GM12864 (cell line): ENCODE results near the gene MLH3.
A peak's percentile ranks its signal among the peaks of the same experiment; 100 is the strongest.
"Not testable (repeated sequence)": the region's sequence is repeated elsewhere in the genome, so short reads cannot be mapped to it uniquely, and the experiment has no call there.

Source experiments
- DNase-seq: peaks from one replicate; pipeline ENCODE4 v3.0.0-alpha.2; 2011; ENCODE audit warnings: low read depth
- H3K4me3 ChIP-seq: 2 replicates; pipeline ENCODE4 v1.5.1; 2011; ENCODE audit warnings: mild to moderate bottlenecking, low read depth, low read length, control low read depth
- TF ChIP-seq, protein P1 (sequence below): IDR thresholded peaks from 2 replicates; pipeline ENCODE4 v1.5.1; 2011; ENCODE audit warnings: low read depth, mild to moderate bottlenecking, moderate library complexity, low read length, control low read depth, inconsistent platforms; ENCODE audit errors: missing control alignments

The MLH3 gene

DNA sequence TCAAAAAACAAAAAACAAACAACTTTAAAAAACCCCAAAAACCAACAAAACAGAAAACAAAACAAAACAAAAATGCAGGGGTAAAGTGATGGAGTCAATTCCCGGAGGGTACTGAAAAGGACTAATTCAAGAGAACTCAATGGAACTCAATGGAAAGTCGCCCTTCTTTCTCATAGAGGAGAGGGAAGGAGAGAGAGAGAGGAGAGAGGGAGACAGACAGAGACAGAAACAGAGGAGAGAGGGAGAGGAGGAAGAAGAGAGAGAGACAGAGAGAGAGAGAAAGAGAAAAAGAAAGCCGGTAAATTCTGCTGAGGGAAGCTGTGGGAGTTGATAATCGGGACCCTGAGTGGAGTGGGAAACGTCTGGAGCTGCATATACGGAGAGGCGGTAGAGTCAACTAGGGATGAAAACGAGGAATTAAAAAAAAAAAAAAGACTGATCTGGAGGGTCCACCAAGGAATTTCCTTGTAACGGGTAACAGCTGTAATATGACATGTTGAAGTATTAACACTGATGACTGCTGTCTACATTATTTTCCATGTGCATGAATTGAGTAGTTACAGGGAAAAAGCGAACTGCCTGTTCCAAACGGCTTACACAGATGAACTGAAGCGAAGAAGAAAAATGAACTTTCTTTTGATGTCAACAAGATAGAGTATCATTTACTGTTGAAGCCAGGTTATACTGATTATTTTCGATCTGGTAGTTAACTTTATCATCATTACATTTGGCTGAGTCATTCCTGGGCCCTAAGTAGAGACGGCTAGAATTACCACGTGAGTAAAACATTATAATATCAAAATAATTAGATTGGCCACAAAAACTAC is 17.2 kb upstream of the MLH3 start:
- TF ChIP-seq, protein P1, sequence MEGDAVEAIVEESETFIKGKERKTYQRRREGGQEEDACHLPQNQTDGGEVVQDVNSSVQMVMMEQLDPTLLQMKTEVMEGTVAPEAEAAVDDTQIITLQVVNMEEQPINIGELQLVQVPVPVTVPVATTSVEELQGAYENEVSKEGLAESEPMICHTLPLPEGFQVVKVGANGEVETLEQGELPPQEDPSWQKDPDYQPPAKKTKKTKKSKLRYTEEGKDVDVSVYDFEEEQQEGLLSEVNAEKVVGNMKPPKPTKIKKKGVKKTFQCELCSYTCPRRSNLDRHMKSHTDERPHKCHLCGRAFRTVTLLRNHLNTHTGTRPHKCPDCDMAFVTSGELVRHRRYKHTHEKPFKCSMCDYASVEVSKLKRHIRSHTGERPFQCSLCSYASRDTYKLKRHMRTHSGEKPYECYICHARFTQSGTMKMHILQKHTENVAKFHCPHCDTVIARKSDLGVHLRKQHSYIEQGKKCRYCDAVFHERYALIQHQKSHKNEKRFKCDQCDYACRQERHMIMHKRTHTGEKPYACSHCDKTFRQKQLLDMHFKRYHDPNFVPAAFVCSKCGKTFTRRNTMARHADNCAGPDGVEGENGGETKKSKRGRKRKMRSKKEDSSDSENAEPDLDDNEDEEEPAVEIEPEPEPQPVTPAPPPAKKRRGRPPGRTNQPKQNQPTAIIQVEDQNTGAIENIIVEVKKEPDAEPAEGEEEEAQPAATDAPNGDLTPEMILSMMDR, result no peak
- peak overlapping the region; percentile 70 for H3K4me3 ChIP-seq
- no peak for DNase-seq

DNA sequence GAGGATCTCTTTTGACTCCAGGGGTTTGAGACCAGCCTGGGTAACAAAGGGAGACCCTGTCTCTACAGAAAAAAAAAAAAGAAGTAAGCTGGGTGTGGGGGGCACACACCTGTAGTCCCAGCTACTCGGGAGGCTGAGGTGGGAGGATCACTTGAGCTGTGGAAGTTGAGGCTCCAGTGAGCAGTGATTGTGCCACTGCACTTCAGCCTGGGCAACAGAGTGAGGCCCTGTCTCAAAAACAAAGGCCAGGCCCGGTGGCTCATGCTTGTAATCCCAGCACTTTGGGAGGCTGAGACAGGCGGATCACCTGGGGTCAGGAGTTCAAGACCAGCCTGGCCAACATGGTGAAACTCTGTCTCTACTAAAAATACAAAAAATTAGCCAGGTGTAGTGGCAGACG is 16.5 kb upstream of the MLH3 start:
- peak overlapping the region; percentile 70; the same call in 1 of the 2 replicates for H3K4me3 ChIP-seq
- DNase-seq, result not testable (repeated sequence)

DNA sequence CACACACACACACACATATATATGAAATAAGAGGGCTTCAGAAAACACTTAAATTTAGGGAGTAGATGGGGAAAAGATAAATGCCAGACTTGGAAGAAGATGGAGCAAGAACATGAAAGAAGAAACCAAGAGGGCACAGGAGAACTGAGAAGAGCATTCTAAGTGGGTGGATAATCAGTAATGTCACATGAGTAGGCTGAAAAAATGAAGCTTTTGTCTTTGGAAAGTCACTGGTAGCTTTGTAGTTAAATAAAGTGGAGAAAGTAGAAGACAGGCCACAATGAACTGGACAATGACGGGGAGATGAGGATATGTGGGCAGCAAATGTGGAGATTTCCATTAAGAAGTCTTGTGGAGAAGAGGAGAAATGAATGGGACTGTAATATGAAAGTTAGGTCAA is 15.9 kb upstream of the MLH3 start:
- TF ChIP-seq, protein P1, result no peak
- H3K4me3 ChIP-seq, result no peak overlapping the region
- no peak for DNase-seq

DNA sequence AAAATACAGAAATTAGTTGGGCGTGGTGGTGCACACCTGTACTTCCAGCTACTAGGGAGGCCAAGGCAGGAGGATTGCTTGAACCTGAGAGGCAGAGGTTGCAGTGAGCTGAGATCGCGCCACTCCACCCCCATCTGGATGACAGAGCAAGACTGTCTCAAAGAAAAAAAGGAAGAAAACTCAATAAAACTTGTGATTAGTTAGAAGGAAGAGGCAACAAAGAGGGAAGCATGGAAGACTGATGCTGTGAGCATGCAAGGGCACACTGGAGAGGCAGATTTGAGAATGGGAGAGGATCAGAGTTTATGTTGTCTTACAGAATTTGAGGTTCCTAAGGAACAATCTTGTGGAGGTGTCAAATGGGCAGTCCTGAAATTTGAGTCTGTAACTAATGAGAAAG is 15.4 kb upstream of the MLH3 start:
- TF ChIP-seq, protein P1, result no peak
- no peak overlapping the region for H3K4me3 ChIP-seq
- DNase-seq, result no peak

DNA sequence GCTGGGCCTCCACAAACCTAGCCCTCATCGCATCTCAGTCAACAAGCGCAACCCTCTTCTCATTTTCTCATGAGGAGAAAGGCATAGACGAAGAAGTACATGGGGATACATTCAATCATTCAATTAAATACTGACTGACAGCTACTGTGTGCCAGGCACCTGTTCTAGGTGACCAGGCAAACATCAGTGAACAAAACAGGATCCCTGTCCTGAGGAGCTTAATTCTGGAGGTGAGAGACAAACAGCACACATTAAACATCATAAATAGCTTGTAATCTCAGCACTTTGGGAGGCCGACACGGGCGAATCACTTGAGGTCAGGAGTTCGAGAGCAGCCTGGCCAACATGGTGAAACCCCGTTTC is 12.9 kb upstream of the MLH3 start:
- H3K4me3 ChIP-seq, result peak overlapping the region; percentile 90
- TF ChIP-seq, protein P1, result no peak
- no peak for DNase-seq

DNA sequence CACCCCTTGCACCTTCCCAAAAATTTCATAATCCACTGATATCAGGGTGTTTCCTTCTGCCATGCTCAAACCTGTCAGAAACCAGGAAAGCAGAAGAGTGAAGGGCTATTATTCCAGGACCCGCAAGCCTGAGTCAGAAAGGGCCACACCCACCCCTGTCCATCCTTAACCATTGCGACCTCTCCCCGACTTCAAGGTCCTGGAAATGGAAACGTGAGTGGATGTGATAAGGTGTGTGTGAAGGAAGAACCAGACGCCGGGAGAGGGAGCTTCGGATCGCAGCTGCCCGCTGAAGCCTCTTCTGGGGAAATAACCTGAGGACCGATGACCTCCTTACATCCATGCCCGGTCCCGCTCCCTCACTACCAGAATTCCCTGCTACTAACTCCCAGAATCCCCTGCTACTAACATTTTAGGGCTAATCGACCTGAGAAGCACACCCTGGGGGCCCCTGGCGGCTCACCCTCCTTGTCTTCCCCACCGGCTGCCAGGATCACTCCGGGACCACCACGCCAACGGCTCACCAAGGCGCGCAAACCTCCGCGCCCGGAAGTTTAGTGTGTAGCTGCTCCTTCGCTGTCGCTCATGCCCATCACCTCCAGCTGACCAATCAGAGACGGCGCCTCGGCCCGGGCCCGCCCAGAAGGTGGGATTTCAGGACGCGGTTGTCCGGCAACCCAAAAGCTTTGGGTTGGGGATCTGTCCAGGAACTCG is 12.4 kb upstream of the MLH3 start, which contains the start of gene ACYP1:
Gene ACYP1 (minus strand): TSS at position 534 of the 714 bp plus-strand sequence. CDS start 471 bp downstream, at position 63.
- H3K4me3 ChIP-seq, result peak within 1 kb of the TSS; percentile 90
- peak; percentile 68 for DNase-seq
- TF ChIP-seq, protein P1, result no peak

DNA sequence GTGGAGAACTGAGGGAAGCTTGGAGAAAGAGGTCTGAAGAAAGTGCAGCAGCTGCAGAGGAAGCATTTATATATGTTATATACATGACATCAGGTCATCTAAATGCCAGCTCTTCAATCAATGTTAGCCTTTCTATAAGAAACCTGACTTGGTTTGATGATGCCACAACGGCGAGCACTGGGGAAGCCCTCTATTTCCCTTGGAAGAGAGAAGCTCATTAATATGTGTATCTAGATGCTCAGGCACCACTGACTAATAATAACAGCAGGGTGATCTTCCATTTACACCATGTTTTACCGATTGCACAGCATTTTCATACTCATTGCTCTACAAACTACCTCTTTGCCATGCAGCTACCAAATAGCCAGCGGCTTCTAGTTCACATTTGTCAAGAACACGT is 11.7 kb upstream of the MLH3 start:
- DNase-seq, result no peak
- TF ChIP-seq, protein P1, result no peak
- peak overlapping the region; percentile 90 for H3K4me3 ChIP-seq
